GM12865 (cell line): ENCODE results near the gene MT1F.

Source experiments
- DNase-seq: peaks from one replicate; pipeline ENCODE4 v3.0.0; 2010; ENCODE audit warnings: low read depth
- H3K4me3 ChIP-seq: 2 replicates; pipeline ENCODE4 v1.5.1; 2011; ENCODE audit warnings: mild to moderate bottlenecking, low read depth, low read length, control low read depth
- CTCF ChIP-seq: IDR thresholded peaks from 2 replicates; pipeline ENCODE4 v1.5.1; 2011; ENCODE audit warnings: low read length, control low read depth, low read depth, inconsistent platforms; ENCODE audit not compliant: insufficient read depth; ENCODE audit errors: missing control alignments

MT1F gene

DNA sequence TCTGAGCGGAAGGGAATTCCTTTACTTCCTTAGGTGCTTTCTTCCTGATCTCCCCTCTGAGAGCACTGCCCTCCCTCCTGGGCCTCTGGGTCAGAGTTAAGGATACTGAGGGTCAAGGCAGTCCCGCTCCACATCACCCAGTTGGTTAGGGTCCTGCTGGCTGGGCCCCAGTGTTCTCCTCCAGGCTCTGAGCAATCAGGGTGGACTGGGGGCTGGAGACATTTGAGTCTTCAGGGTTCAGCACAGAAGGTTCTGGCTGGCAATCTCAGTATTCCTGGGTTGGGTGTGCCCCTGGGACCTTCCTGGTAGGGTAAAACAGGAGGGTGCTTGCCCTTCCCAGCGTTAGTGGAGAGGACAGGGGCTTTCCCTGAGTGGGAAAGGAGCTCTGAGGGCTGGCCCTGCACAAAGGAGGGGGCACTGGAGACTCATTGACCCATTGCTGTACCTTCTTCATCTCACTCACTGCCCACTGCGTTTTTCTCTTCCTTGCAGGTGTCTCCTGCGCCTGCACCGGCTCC, 24.9 kb upstream of the MT1F start:
- H3K4me3 ChIP-seq, result no peak overlapping the region
- no peak for TF ChIP-seq CTCF
- DNase-seq, result no peak

GRCh38 chr16:56633535-56633934, 24.2 kb upstream of the MT1F start:
- no peak for TF ChIP-seq CTCF
- DNase-seq, result no peak
- no peak overlapping the region for H3K4me3 ChIP-seq

- no peak overlapping the region for H3K4me3 ChIP-seq
These were observed 22.9 kb upstream of the MT1F start for GRCh38 chr16:56634715-56635440.

DNA sequence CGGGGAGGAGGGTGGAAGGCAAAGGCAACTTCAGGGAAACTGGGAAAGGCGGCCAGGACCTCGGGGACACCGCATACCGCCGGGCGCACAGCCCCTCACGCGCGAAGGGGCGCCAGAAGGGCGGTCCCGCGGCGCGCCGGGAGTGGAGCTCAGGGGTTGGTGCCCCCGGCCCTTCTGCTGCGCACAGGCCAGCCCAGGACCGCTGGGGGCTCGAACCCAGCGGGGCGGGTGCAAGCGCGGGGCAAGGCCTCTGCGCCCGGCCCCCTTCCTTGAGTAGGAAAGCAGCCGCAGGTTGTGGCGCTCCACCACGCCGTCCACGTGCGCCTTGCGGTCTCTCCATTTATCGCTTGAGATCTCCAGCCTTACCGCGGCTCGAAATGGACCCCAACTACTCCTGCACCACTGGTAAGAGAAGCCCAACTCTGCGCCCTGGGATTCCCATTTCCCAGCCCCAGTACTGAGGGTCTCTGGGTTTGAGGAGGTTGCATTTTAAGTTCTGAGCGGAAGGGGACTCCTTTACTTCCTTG, 22.3 kb upstream of the MT1F start:
- no peak for DNase-seq

More at GRCh38 chr16:56634715-56635440, 22.9 kb upstream of the MT1F start:
- TF ChIP-seq CTCF, result no peak
- DNase-seq, result no peak

GRCh38 chr16:56636616-56637413, 20.9 kb upstream of the MT1F start:
- H3K4me3 ChIP-seq, result no peak overlapping the region
- no peak for DNase-seq
- no peak for TF ChIP-seq CTCF

More for the DNA sequence above, 22.3 kb upstream of the MT1F start:
- H3K4me3 ChIP-seq, result no peak overlapping the region
- TF ChIP-seq CTCF, result no peak

DNA sequence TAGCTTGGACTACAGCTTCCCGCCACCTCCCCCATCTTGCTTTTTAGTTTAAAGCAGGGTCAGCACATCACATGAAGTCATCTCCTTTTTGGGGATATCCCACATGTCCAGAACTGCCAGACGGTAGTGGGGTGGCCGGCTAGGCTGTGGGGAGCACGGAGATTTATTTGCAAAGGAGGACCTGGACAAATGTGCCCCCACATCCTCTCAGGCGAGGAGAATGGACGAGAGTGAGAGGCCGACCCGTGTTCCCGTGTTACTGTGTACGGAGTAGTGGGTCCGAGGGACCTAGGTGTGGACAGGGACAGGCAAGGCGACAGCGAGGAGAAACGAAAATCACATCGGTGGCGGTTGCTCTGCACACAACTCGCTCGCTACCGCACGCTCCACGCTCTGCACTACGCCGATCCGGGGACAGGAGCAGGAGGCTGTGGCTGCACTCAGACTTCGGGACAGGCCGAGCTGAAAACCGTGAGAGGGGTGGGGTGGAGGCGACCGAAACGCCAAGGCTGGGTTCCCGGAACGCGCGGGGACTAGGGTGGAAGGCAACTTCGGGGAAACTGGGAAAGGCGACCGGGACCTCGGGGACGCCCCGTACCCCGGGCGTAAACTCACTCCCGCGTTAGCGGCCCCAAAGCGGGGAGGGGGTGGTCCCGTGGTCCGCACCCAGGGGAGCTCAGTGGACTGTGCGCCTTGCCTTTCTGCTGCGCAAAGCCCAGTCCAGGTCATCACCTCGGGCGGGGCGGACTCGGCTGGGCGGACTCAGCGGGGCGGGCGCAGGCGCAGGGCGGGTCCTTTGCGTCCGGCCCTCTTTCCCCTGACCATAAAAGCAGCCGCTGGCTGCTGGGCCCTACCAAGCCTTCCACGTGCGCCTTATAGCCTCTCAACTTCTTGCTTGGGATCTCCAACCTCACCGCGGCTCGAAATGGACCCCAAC, 19.7 kb upstream of the MT1F start, which contains the start of gene MT1A:
MT1A (plus strand) TSS at position 853 of the 937 bp plus-strand sequence; CDS start at position 926, 73 bp downstream.
- no peak for TF ChIP-seq CTCF

More for the DNA sequence above, 19.7 kb upstream of the MT1F start, which contains the start of gene MT1A:
- H3K4me3 ChIP-seq, result no peak within 1 kb of the TSS
- no peak for DNase-seq
